Astrocyte (in vitro differentiated cells and primary cell): ENCODE results near the gene CLDN4. TPM values are rescaled to one million over a fixed set of nuclear protein-coding genes. Genes with fewer than 3 reads are reported as not detected.

Experiments used
- DNase-seq: peaks from one replicate; pipeline ENCODE4 v3.0.0-alpha.2; 2010; ENCODE audit warnings: low read depth
- FAIRE-seq: peaks from 2 replicates; lab custom pipeline; 2011; peaks lifted over from hg19 to GRCh38; lab: Jason Lieb, UNC
- H2AFZ ChIP-seq: 2 replicates; pipeline ENCODE4 v1.6.0; 2012; ENCODE audit warnings: low read depth, low read length, inconsistent platforms
- H3K27ac ChIP-seq: 2 replicates; pipeline ENCODE4 v1.5.1; 2011; ENCODE audit warnings: low read depth, low read length, inconsistent platforms
- H3K27me3 ChIP-seq: 2 replicates; pipeline ENCODE4 v1.6.0; 2011; ENCODE audit warnings: low read length, inconsistent platforms; ENCODE audit not compliant: insufficient read depth
- H3K36me3 ChIP-seq: 2 replicates; pipeline ENCODE4 v1.5.1; 2011; ENCODE audit warnings: low read length, inconsistent platforms; ENCODE audit not compliant: insufficient read depth
- H3K4me1 ChIP-seq: 2 replicates; pipeline ENCODE4 v1.5.1; 2011; ENCODE audit warnings: low read length, inconsistent platforms; ENCODE audit not compliant: insufficient read depth
- H3K4me2 ChIP-seq: 2 replicates; pipeline ENCODE4 v1.6.0; 2012; ENCODE audit warnings: low read length, inconsistent platforms
- H3K4me3 ChIP-seq: 2 replicates; pipeline ENCODE4 v1.5.1; 2011; ENCODE audit warnings: low read depth, mild to moderate bottlenecking, low read length, inconsistent platforms; ENCODE audit not compliant: insufficient read depth
- H3K79me2 ChIP-seq: 2 replicates; pipeline ENCODE4 v1.6.0; 2012; ENCODE audit warnings: mild to moderate bottlenecking, low read length, inconsistent platforms; ENCODE audit not compliant: insufficient read depth
- H3K9ac ChIP-seq: 2 replicates; pipeline ENCODE4 v1.6.0; 2012; ENCODE audit warnings: mild to moderate bottlenecking, low read length, inconsistent platforms
- H3K9me3 ChIP-seq: 2 replicates; pipeline ENCODE4 v1.5.1; 2012; ENCODE audit warnings: low read depth, mild to moderate bottlenecking, low read length, inconsistent platforms; ENCODE audit not compliant: insufficient read depth
- H4K20me1 ChIP-seq: 2 replicates; pipeline ENCODE4 v1.6.0; 2012; ENCODE audit warnings: low read length, inconsistent platforms; ENCODE audit not compliant: insufficient read depth
- H3K27ac Mint-ChIP-seq: one replicate; pipeline ENCODE4 v1.8.0; 2021; ENCODE audit warnings: mild to moderate bottlenecking, mixed read lengths; ENCODE audit not compliant: unreplicated experiment
- H3K27me3 Mint-ChIP-seq: one replicate; pipeline ENCODE4 v1.8.0; 2021; ENCODE audit warnings: low read depth, mixed read lengths; ENCODE audit not compliant: unreplicated experiment
- H3K36me3 Mint-ChIP-seq: one replicate; pipeline ENCODE4 v1.8.0; 2021; ENCODE audit warnings: low read depth, mixed read lengths; ENCODE audit not compliant: unreplicated experiment
- H3K4me1 Mint-ChIP-seq: one replicate; pipeline ENCODE4 v1.8.0; 2021; ENCODE audit warnings: low read depth, mixed read lengths; ENCODE audit not compliant: unreplicated experiment
- H3K4me3 Mint-ChIP-seq: one replicate; pipeline ENCODE4 v1.8.0; 2021; ENCODE audit warnings: mild to moderate bottlenecking, moderate library complexity, mixed read lengths; ENCODE audit not compliant: unreplicated experiment
- H3K9me3 Mint-ChIP-seq: one replicate; pipeline ENCODE4 v1.8.0; 2021; ENCODE audit warnings: mild to moderate bottlenecking, mixed read lengths; ENCODE audit not compliant: unreplicated experiment
- EZH2 ChIP-seq: IDR thresholded peaks from 2 replicates; pipeline ENCODE4 v1.6.1; 2012; ENCODE audit warnings: mild to moderate bottlenecking, low read length, inconsistent platforms; ENCODE audit not compliant: insufficient read depth
- total RNA-seq: library from RNA; stranded (reverse); gene quantifications from 2 replicates; pipeline ENCODE4 v1.2.1, GENCODE V29; 2021
- TF ChIP-seq, protein P1 (sequence below): IDR thresholded peaks from 2 replicates; pipeline ENCODE4 v1.5.1; 2011; ENCODE audit warnings: low read depth, mild to moderate bottlenecking, inconsistent platforms, low read length, moderate library complexity; ENCODE audit not compliant: insufficient read depth

CLDN4 gene
- total RNA-seq, 1 donor from 2014 or later: 32.5 TPM

DNA sequence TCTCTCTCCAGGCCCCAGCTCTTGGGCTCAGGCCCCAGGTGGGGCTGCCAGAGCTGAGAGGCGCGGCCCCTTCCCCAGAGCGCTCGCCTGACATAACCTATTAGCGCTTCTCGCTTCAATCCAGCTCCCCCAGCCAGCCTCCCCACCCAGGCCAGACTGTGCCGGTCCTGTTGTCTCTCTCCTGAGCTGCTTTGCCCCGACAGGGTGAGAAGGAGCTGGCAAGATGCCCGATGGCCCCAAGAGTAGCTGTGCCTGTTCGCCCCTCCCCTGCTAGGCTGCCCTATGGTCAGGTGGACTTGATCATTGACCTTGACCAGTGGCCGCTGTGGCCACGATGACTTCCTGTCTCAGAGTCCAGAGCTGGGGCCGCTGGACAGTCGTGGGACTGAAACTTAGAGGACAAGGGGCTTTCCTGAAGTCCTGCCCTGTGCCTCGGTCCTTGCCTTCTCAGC, 39.3 kb downstream of the CLDN4 start:
- Histone ChIP-seq H3K4me1 (peaks cover 15% of the 10 kb centered on the region), H2AFZ (no peak overlapping the region), H3K4me3 (no peak overlapping the region), H3K79me2 (no peaks in the 10 kb centered on the region), H3K9ac (no peak overlapping the region), H3K4me2 (no peak overlapping the region), H3K9me3 (no peaks in the 10 kb centered on the region), H3K36me3 (no peaks in the 10 kb centered on the region), H4K20me1 (no peaks in the 10 kb centered on the region), H3K27me3 (no peaks in the 10 kb centered on the region), H3K27ac (no peak overlapping the region)
- H3K27ac Mint-ChIP-seq: peak overlapping the region; percentile 7
- no peaks in the 10 kb centered on the region for H3K36me3 Mint-ChIP-seq
- H3K4me3 Mint-ChIP-seq: no peak overlapping the region
- DNase-seq (no peak), FAIRE-seq (no peak)
- H3K4me1 Mint-ChIP-seq: peaks cover 4% of the 10 kb centered on the region
- TF ChIP-seq EZH2: no peak
- TF ChIP-seq, protein P1, sequence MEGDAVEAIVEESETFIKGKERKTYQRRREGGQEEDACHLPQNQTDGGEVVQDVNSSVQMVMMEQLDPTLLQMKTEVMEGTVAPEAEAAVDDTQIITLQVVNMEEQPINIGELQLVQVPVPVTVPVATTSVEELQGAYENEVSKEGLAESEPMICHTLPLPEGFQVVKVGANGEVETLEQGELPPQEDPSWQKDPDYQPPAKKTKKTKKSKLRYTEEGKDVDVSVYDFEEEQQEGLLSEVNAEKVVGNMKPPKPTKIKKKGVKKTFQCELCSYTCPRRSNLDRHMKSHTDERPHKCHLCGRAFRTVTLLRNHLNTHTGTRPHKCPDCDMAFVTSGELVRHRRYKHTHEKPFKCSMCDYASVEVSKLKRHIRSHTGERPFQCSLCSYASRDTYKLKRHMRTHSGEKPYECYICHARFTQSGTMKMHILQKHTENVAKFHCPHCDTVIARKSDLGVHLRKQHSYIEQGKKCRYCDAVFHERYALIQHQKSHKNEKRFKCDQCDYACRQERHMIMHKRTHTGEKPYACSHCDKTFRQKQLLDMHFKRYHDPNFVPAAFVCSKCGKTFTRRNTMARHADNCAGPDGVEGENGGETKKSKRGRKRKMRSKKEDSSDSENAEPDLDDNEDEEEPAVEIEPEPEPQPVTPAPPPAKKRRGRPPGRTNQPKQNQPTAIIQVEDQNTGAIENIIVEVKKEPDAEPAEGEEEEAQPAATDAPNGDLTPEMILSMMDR: no peak
- peaks cover 23% of the 10 kb centered on the region for H3K27me3 Mint-ChIP-seq
- H3K9me3 Mint-ChIP-seq: no peaks in the 10 kb centered on the region

DNA sequence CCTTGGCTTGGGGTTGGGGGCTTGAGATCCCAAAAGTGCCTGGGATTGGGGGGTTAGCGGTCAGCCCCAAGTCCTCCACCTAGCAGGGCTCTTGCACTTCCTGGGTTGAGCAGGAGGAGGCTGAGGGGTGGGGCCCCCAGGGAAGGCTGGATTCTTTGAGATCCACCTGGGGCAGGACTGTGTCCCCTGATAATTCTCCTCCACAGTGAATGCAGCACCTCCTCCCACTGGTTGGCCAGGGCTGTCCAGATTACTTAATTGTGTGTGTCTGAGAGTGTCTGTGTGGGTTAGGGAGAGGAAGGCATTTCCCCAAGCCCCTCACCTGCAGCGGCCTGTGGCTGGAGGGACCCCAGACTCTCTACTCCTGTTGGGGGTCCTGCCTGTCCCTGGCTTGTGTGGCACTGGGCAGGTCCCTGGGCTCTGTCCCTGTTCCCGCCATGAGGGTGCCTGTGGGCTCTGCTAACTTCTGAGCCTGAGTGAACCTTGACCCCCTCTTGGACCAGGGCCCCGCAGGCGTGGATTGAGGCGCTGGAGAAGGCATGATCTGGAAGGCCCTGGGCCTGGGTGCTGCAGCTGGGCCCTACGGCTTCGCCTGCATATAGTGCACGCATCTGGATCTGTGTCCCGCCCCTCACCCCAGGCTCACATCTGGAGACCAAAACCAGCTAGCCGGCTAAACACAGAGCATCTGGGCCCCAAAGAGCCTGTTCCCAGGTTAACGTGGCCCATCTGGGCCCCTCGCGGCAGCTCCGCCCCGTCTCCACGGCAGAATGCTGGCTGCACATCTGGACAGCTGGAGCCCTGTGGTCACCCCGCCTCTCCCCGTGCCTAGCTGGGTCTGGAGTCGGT, 40.6 kb downstream of the CLDN4 start:
- peaks cover 4% of the 10 kb centered on the region for H3K4me1 Mint-ChIP-seq
- Histone ChIP-seq H3K27ac (no peak overlapping the region), H3K4me2 (no peak overlapping the region), H3K4me1 (peaks cover 15% of the 10 kb centered on the region), H4K20me1 (no peaks in the 10 kb centered on the region), H3K9ac (no peak overlapping the region), H3K9me3 (no peaks in the 10 kb centered on the region), H3K4me3 (no peak overlapping the region), H3K79me2 (no peaks in the 10 kb centered on the region), H3K27me3 (no peaks in the 10 kb centered on the region), H2AFZ (no peak overlapping the region), H3K36me3 (no peaks in the 10 kb centered on the region)
- no peaks in the 10 kb centered on the region for H3K9me3 Mint-ChIP-seq
- FAIRE-seq (no peak), DNase-seq (no peak)
- no peak overlapping the region for H3K4me3 Mint-ChIP-seq
- TF ChIP-seq, protein P1: no peak
- no peak for TF ChIP-seq EZH2
- no peak overlapping the region for H3K27ac Mint-ChIP-seq
- peaks cover 1% of the 10 kb centered on the region for H3K36me3 Mint-ChIP-seq
- peaks cover 26% of the 10 kb centered on the region for H3K27me3 Mint-ChIP-seq
